ENCODE results near the gene SH3BGRL3.
"Not testable (repeated sequence)": the region's sequence is repeated elsewhere in the genome, so short reads cannot be mapped to it uniquely, and the experiment has no call there.

DNA sequence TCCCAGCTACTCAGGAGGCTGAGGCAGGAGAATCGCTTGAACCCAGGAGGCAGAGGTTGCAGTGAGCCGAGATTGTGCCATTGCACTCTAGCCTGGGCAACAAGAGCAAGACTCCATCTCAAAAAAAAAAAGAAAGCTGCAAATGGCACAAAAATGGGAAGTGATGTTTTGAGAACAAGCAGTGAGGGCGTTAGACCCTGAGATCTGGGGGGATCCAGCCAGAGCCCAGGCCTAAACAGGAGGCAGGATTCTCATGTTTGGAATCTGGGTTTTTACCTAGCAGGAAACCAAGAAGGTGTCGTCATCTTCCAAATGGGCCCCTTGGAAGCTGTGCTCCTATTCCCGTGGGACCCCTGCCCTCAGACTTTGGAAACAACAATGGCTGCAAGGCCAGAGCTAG, 12.8 kb downstream of the SH3BGRL3 start:
- TF ChIP-seq, protein P1, sequence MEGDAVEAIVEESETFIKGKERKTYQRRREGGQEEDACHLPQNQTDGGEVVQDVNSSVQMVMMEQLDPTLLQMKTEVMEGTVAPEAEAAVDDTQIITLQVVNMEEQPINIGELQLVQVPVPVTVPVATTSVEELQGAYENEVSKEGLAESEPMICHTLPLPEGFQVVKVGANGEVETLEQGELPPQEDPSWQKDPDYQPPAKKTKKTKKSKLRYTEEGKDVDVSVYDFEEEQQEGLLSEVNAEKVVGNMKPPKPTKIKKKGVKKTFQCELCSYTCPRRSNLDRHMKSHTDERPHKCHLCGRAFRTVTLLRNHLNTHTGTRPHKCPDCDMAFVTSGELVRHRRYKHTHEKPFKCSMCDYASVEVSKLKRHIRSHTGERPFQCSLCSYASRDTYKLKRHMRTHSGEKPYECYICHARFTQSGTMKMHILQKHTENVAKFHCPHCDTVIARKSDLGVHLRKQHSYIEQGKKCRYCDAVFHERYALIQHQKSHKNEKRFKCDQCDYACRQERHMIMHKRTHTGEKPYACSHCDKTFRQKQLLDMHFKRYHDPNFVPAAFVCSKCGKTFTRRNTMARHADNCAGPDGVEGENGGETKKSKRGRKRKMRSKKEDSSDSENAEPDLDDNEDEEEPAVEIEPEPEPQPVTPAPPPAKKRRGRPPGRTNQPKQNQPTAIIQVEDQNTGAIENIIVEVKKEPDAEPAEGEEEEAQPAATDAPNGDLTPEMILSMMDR (IDR thresholded peaks at IDR 0.05): not testable (repeated sequence)
- TF ChIP-seq ZFX (IDR thresholded peaks at IDR 0.05; ENCODE audit: borderline replicate concordance): not testable (repeated sequence)

Measured in 22Rv1 (cell line).